IgD-negative memory B cell (primary cell): ENCODE measurements around the gene ARID1A. TPM values are rescaled to one million over a fixed set of nuclear protein-coding genes. Genes with fewer than 3 reads are reported as not detected.
"Not testable (repeated sequence)": the region's sequence is repeated elsewhere in the genome, so short reads cannot be mapped to it uniquely, and the experiment has no call there.

ENCODE experiments used
- H3K27ac Mint-ChIP-seq, 3 donors: one replicate each; pipeline ENCODE4 v1.8.0; 2020 to 2022; ENCODE audit warnings: mild to moderate bottlenecking in 3 of 3, mixed read lengths in 3 of 3, moderate library complexity in 1 of 3
- H3K27me3 Mint-ChIP-seq: one replicate; pipeline ENCODE4 v1.8.0; 2021; ENCODE audit warnings: mixed read lengths
- H3K36me3 Mint-ChIP-seq: one replicate; pipeline ENCODE4 v1.8.0; 2020; ENCODE audit warnings: mild to moderate bottlenecking, mixed read lengths
- H3K4me1 Mint-ChIP-seq, 3 donors: one replicate each; pipeline ENCODE4 v1.8.0; 2020 to 2022; ENCODE audit warnings: mixed read lengths in 3 of 3, mild to moderate bottlenecking in 1 of 3
- H3K4me3 Mint-ChIP-seq, 4 donors: one replicate each; pipeline ENCODE4 v1.8.0; 2020 to 2022; ENCODE audit warnings: mild to moderate bottlenecking in 4 of 4, mixed read lengths in 4 of 4, moderate library complexity in 3 of 4
- H3K9me3 Mint-ChIP-seq, 3 donors: one replicate each; pipeline ENCODE4 v1.8.0; 2020 to 2021; ENCODE audit warnings: mixed read lengths in 3 of 3, mild to moderate bottlenecking in 1 of 3
- polyA plus RNA-seq: library from polyadenylated mRNA; unstranded; fragments of 300-500 nt; fragmentation: Illumina TruSeq; gene quantifications from one replicate; pipeline ENCODE4 v1.2.3, GENCODE V29; 2021

The ARID1A gene
- 24.4 TPM for polyA plus RNA-seq

DNA sequence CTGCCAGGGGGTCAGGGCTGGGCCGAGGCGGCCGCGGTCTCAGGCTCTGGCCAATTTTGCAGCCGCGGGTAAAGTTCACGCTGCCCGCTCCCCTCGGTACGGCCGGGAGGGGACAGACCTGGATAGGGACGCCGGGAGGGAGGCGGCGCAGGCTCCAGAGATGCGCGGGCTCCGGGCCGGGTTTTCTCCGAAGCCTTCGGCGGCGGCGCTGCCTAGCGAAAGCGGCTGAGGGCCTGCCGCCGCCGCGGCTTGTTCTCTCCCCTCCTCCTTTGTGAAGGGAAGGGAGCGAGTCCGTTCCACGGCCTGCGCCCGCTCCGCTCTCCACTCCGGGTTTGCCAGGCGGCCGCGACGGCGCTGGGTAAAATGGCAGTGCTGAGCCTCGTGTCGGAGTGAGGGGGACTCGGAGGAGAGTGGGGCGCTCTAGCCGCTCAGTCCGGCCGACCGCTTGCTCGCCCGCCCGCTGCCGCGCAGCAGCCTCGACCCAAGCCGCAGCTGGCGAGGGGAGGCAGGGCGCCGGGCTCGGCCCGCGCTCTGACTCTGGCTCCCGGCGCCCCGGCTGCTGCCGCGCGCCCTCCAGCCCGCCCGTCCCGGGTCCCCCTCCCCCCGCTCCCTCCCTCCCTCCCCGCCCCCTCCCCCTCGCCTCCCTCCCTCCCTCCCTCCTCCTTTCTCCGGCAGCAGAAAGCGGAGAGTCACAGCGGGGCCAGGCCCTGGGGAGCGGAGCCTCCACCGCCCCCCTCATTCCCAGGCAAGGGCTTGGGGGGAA lies at the start of gene ARID1A:
Gene ARID1A, plus strand, starts transcription at position 660 of the 763 bp plus-strand sequence. CDS start 389 bp downstream, outside the sequence.
- Mint-ChIP-seq H3K9me3 (no peaks in the 10 kb centered on the region), H3K4me1 (peaks cover 17 to 23% (median 22%) of the 10 kb centered on the region in 3 donors), H3K27me3 (no peaks in the 10 kb centered on the region), H3K27ac (peak within 1 kb of the TSS; percentile 91 to 93 (median 91)), H3K36me3 (no peaks in the 10 kb centered on the region), H3K4me3 (peak within 1 kb of the TSS; percentile 94 to 95 (median 94))

DNA sequence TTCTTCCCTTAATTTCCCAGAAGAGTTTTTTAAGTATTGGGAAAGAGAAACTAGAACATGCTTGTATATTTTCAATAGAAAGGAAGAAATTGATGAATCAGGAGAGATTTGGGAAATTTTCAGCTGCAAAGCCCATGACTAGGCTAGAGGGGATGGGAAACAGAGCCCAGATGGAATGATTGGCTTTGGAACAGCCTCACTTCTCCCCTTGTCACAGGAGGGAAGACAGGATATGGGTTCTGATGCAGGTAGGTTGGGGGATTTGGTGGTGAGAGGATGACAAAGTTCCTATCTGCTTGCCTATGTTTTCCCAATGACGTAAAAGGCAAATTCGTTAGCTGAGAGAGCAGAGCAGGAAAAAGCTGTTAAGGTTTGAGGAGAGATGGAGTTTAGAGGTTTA lies 31.0 kb upstream of the ARID1A start:
- no peak overlapping the region for H3K27ac Mint-ChIP-seq
- H3K9me3 Mint-ChIP-seq = peaks cover 0 to 2% (median 0%) of the 10 kb centered on the region in 3 donors
- H3K27me3 Mint-ChIP-seq = peaks cover 3% of the 10 kb centered on the region

DNA sequence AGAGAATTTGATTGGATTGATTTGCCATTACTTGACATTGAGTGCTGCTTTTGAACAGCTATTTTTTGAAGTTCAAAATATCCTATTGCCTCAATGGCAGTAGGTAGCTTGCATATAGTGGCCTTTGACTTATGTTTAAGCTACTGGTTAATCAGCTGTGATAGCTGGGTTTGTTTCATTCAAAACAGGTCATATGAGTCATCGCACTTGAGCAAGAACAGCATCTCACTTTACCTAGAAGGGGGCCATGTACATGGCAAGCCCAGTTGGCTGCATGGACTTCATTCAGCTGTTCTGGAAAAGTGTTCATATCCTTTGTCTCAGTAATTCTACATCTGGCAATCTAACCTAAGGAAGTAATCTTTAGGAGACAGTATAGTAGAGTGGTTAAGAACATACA lies 29.0 kb upstream of the ARID1A start:
- Mint-ChIP-seq H3K9me3 (no peaks in the 10 kb centered on the region), H3K4me1 (no peaks in the 10 kb centered on the region), H3K27me3 (peaks cover 3% of the 10 kb centered on the region), H3K4me3 (no peak overlapping the region), H3K36me3 (no peaks in the 10 kb centered on the region), H3K27ac (no peak overlapping the region)

More for the DNA sequence above, 31.0 kb upstream of the ARID1A start:
- H3K4me1 Mint-ChIP-seq = no peaks in the 10 kb centered on the region
- no peak overlapping the region for H3K4me3 Mint-ChIP-seq
- H3K36me3 Mint-ChIP-seq = no peaks in the 10 kb centered on the region

DNA sequence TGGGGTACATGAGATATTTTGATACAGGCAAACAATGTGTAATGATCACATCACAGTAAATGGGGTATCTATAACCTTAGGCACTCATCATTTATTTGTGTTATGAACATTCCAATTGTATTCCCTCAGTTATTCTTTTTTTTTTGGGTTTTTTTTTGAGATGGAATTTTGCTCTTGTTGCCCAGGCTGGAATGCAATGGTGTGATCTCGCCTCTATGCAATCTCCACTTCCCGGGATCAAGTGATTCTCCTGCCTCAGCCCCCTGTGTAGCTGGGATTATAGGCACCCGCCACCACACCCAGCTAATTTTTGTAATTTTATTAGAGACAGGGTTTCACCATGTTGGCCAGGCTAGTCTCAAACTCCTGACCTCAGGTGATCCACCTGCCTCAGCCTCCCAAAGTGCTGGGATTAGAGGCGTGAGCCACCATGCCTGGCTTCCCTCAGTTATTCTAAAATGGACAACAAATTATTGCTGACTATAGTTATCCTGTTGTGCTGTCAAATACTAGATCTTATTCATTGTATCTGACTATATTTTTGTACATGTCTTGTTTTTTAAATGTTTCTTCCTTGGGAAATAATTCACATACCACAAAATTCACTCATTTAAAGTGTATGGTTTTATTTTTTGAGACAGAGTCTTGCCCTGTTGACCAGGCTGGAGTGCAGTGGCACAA lies 27.6 kb upstream of the ARID1A start:
- not testable (repeated sequence) for H3K27ac Mint-ChIP-seq, H3K9me3 Mint-ChIP-seq, H3K36me3 Mint-ChIP-seq, H3K4me1 Mint-ChIP-seq, H3K27me3 Mint-ChIP-seq, H3K4me3 Mint-ChIP-seq

DNA sequence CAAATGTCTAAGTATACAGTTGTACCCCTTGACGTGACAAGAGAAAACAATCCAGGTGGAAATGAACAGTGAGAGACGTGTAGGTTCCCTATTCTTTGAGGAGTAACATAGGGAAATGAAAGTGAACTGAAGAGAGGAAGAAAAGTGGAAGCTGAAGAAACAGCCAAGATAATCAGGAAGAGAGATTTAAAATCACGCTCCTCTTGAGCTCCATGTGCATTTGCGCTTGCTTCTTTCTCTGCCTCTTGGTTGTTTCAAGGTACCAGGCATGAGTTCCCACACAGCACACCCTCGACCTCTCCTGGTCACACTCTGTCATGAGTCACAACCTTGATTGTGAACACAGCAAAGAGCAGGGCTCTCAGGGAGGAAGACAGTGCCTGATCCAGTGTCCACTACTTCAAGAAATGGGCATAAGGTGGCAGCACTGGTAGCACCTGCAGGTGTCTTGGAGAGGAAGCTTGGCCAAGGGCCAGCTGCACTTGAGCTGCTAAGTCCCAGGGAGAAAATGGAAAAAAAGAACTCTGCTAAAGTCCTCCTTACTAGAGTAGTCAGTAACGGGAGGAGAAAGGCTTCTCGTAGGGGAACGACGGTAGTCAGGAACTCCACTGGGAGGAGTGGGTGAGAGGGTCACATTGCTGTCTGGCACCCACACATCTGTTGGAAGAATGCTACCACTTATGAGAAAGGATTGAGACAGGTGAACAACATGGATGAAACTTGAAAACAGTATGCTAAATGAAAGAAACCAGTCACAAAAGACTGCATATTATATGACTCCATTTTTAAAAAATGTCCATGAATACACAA lies 18.3 kb upstream of the ARID1A start:
- peak overlapping the region in 2 of 4 donors; percentile 51 to 84 for H3K4me3 Mint-ChIP-seq

DNA sequence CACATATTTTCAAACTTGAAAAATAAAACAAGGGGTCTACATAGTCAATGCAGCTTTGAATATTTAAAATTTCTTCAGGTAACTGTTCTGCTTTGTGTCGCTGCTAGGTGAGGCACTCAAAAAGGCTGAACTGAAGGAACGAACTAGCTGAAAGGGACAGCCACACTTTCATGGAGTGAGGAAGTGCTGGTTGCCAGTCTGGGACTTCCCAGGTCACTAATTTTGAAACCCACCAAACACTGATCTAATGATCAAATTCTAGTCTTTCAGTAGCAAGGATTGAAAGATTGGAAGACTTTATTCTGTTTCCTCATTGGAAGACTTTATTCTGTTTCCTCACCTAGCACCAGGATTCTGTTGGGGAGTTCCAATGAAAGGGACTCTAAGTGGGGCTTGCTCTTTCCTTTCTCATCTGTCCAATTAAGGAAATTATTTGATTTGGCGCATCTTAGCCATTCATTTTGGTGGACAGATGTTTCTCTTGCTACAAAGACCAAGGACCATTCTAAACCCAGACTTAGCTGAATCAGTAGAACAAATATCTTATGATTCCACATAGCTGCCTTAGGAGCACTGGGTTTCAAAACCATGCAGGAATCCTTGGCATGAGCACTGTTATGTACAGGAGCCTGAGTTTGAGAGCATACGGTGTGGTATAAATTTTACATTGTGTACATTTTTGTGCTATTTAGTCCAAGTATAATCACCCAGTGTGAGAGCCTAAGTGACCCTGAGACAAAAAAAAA lies 10.9 kb upstream of the ARID1A start:
- Mint-ChIP-seq H3K9me3 (no peaks in the 10 kb centered on the region), H3K4me3 (no peak overlapping the region), H3K27ac (no peak overlapping the region), H3K27me3 (no peaks in the 10 kb centered on the region), H3K36me3 (no peaks in the 10 kb centered on the region), H3K4me1 (peaks cover 0 to 3% (median 2%) of the 10 kb centered on the region in 3 donors)

More for the DNA sequence above, 18.3 kb upstream of the ARID1A start:
- Mint-ChIP-seq H3K9me3 (no peaks in the 10 kb centered on the region), H3K27me3 (no peaks in the 10 kb centered on the region), H3K27ac (peak overlapping the region in 1 of 3 donors; percentile 35), H3K4me1 (peaks cover 7 to 14% (median 9%) of the 10 kb centered on the region in 3 donors), H3K36me3 (no peaks in the 10 kb centered on the region)

DNA sequence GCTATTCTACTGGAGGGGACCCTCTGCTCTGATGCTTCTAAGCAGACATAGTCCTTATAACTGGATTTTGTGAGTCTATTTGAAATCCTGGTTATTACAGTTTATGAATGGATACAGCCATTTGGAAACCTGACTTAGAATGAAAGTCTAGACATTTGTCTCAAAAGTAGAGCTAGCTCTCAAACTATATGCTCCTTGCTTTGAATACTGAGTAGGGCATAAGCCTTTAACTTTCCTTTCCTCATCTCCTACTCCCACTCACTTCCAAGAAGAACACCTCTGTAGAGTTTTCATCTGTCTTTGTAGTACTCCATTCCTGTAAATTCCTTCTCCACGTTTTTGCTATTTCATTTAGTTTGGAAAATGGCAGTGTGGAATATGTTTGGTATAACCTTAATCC lies 9.0 kb upstream of the ARID1A start:
- no peak overlapping the region for H3K27ac Mint-ChIP-seq
- H3K36me3 Mint-ChIP-seq = no peaks in the 10 kb centered on the region
- H3K4me1 Mint-ChIP-seq = peaks cover 0 to 5% (median 3%) of the 10 kb centered on the region in 3 donors
- H3K27me3 Mint-ChIP-seq = no peaks in the 10 kb centered on the region
- H3K4me3 Mint-ChIP-seq = no peak overlapping the region
- H3K9me3 Mint-ChIP-seq = no peaks in the 10 kb centered on the region

DNA sequence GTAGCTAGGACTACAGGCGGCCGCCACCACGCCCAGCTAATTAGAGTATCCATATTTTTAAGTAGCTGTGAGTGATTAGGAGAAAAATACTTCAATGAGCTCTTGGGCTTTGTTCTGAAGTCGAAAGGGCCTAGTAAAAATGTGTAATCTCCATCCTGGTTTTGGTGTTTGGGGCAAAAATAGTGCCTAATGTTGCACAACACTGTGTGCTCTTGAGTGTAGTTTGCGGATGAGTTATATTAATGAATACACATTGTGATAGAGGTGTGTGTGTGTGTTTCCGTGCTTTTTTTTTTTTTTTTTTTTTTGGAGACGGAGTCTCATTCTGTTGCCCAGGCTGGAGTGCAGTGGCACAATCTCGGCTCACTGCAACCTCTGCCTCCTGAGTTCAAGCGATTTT lies 6.3 kb upstream of the ARID1A start:
- Mint-ChIP-seq H3K4me3 (peak overlapping the region in 1 of 4 donors; percentile 60), H3K27me3 (no peaks in the 10 kb centered on the region), H3K36me3 (no peaks in the 10 kb centered on the region), H3K4me1 (peaks cover 13 to 20% (median 19%) of the 10 kb centered on the region in 3 donors), H3K9me3 (no peaks in the 10 kb centered on the region), H3K27ac (no peak overlapping the region)

DNA sequence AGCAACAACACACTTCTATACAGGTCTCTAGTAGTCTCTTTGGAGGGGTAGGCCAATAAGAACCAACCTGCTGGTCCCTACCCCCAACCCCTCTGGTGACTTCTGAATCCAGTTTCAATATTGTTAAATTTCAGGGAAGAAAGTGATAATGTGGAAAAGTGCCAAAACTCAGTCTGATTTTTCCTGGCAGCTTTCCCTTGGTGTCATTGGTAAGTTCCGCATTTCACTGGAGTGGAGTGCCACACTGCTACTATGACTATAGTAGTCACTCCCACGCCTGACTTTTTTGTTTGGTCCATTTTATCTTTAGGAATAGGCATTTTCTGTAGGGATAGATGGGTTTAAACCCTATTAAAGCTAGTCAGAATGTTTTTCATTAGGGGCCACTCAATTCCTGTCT lies 5.7 kb upstream of the ARID1A start:
- Mint-ChIP-seq H3K4me3 (peak overlapping the region in 1 of 4 donors; percentile 60), H3K4me1 (peaks cover 17 to 23% (median 22%) of the 10 kb centered on the region in 3 donors), H3K27me3 (no peaks in the 10 kb centered on the region), H3K9me3 (no peaks in the 10 kb centered on the region), H3K27ac (peak overlapping the region in 1 of 3 donors; percentile 29), H3K36me3 (no peaks in the 10 kb centered on the region)

DNA sequence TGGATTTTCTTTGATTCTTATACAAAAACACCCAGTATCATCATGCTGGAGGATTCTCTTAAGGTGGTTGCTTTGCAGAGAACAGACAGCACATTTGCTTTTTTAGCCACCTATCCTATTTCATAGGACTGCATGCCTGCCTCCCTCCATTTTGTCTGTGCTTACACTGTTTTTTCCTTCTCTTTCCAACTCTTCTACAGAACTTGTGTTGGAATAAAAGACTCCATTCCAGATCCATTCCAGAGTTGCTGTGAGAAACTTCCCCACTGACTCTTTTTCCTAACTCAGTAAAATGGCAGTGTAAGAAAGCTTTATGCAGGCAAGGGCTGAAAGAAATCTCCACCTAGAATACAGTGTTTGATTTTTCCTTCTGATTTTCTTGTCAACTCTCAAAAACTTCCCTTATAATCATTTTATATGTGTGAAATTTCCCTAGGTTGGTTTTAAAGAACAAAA lies 5.2 kb upstream of the ARID1A start:
- Mint-ChIP-seq H3K27me3 (no peaks in the 10 kb centered on the region), H3K4me1 (peaks cover 17 to 23% (median 22%) of the 10 kb centered on the region in 3 donors), H3K27ac (peak overlapping the region in 2 of 3 donors; percentile 29 to 78), H3K9me3 (no peaks in the 10 kb centered on the region), H3K4me3 (peak overlapping the region in 1 of 4 donors; percentile 60), H3K36me3 (no peaks in the 10 kb centered on the region)

DNA sequence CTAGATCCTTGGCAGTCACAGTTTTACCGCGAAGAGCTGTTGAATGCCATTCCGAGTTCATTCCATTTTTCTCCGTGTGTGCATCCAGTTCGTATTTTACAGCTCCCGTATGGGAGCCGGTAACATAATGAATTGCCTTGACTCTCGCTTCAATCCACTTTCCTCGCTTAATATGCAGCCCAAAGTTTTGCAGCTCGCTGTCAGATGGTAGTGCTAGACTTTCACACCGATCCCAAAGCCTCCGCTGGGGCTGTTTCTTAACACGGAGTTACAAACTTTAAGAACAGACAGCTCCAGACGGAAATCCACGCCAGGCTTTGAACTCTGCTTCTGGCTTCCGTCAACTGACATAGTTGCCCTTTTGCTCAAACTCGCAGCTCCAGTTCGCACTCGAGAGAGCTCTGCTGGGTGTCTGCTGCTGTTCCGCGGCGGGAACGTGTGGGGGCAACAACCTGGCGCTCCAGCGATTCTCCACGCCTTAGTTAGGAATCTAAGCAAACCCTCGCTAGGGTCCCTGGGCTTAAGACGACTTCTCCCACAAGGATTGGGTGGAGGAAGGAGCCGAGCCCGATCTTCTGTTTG lies 3.5 kb upstream of the ARID1A start:
- no peaks in the 10 kb centered on the region for H3K27me3 Mint-ChIP-seq
- peak overlapping the region; percentile 94 to 95 (median 94) for H3K4me3 Mint-ChIP-seq
- peak overlapping the region; percentile 91 to 97 (median 93) for H3K27ac Mint-ChIP-seq
- H3K36me3 Mint-ChIP-seq = no peaks in the 10 kb centered on the region
- H3K4me1 Mint-ChIP-seq = peaks cover 17 to 23% (median 22%) of the 10 kb centered on the region in 3 donors
- no peaks in the 10 kb centered on the region for H3K9me3 Mint-ChIP-seq

DNA sequence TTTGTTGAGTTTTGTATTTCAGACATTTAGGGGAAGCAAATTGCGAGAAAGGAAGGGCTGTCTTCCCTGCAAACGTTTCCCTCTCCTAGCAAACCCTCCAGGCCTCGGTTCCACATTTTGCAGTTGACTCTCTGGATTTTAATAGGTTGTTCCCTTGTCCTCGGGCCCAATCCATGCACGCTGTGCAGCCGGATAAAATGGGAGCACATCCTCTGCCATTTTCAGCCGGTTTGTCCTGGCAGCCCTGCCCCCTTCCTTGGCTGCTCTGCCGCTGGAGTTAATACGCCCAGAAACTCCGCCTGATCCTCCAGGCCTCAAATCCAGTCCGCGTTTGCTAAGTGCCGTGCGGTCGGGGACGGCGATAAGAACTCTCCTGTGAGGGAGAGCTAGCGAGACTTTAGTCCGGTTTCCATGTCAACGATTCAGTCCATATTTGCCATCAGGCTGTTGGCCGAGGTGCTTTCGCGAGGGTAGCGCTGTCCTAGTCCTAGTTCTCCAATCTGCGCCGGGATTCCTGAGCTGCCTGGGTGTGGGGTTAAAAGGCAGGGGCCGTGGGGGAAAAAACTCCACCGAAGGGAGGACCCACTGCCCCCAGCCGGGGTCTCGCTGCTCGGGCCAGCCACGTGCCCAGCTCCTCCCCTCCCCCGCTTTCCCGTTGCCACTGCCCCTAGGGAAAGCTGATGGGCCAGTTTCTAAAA lies 2.9 kb upstream of the ARID1A start:
- Mint-ChIP-seq H3K36me3 (no peaks in the 10 kb centered on the region), H3K4me1 (peaks cover 17 to 23% (median 22%) of the 10 kb centered on the region in 3 donors), H3K27me3 (no peaks in the 10 kb centered on the region), H3K27ac (peak overlapping the region; percentile 91 to 97 (median 93)), H3K9me3 (no peaks in the 10 kb centered on the region), H3K4me3 (peak overlapping the region; percentile 94 to 95 (median 94))
